IPS-20b (cell line): ENCODE results near the gene CDH4.

Experiments
- H3K27ac ChIP-seq: one replicate; pipeline ENCODE4 v1.5.1; 2013; ENCODE audit warnings: low read length
- H3K27me3 ChIP-seq: 2 replicates; pipeline ENCODE4 v1.6.1; 2013; ENCODE audit warnings: mild to moderate bottlenecking, low read length, inconsistent platforms; ENCODE audit not compliant: insufficient read depth
- H3K36me3 ChIP-seq: 2 replicates; pipeline ENCODE4 v1.6.1; 2013; ENCODE audit warnings: low read depth, mild to moderate bottlenecking, inconsistent platforms, low read length, moderate library complexity; ENCODE audit not compliant: insufficient read depth
- H3K4me1 ChIP-seq: 2 replicates; pipeline ENCODE4 v1.6.1; 2013; ENCODE audit warnings: mild to moderate bottlenecking, control low read depth, inconsistent platforms, low read length, moderate library complexity; ENCODE audit not compliant: insufficient read depth
- H3K4me3 ChIP-seq: 2 replicates; pipeline ENCODE4 v1.5.1; 2013; ENCODE audit warnings: mild to moderate bottlenecking, low read length, inconsistent platforms
- H3K9ac ChIP-seq: 2 replicates; pipeline ENCODE4 v1.6.1; 2013; ENCODE audit warnings: low read depth, mild to moderate bottlenecking, inconsistent platforms, low read length, moderate library complexity
- H3K9me3 ChIP-seq: 2 replicates; pipeline ENCODE4 v1.6.1; 2013; ENCODE audit warnings: mild to moderate bottlenecking, low read depth, low read length, inconsistent platforms; ENCODE audit not compliant: insufficient read depth

Gene CDH4

GRCh38 chr20:61881416-61881815 lies 629.4 kb downstream of the CDH4 start:
- H3K9ac ChIP-seq: no peak overlapping the region
- H3K36me3 ChIP-seq: no peaks in the 10 kb centered on the region
- no peaks in the 10 kb centered on the region for H3K4me1 ChIP-seq
- H3K4me3 ChIP-seq: no peak overlapping the region
- H3K27ac ChIP-seq: no peak overlapping the region
- peaks cover 5% of the 10 kb centered on the region; the same call in 1 of the 2 replicates for H3K27me3 ChIP-seq
- H3K9me3 ChIP-seq: no peaks in the 10 kb centered on the region

- no peak overlapping the region for H3K27ac ChIP-seq
- no peak overlapping the region for H3K9ac ChIP-seq
- no peaks in the 10 kb centered on the region for H3K9me3 ChIP-seq
- peaks cover 5% of the 10 kb centered on the region; the same call in 1 of the 2 replicates for H3K27me3 ChIP-seq
- no peaks in the 10 kb centered on the region for H3K36me3 ChIP-seq
- H3K4me3 ChIP-seq: no peak overlapping the region
- H3K4me1 ChIP-seq: no peaks in the 10 kb centered on the region
Observed at GRCh38 chr20:61881861-61882260, 629.8 kb downstream of the CDH4 start.

GRCh38 chr20:61882716-61883615 lies 630.9 kb downstream of the CDH4 start:
- Histone ChIP-seq H3K27ac (no peak overlapping the region), H3K4me1 (no peaks in the 10 kb centered on the region), H3K27me3 (peaks cover 5% of the 10 kb centered on the region; the same call in 1 of the 2 replicates), H3K36me3 (no peaks in the 10 kb centered on the region), H3K9ac (no peak overlapping the region), H3K4me3 (no peak overlapping the region), H3K9me3 (no peaks in the 10 kb centered on the region)

- Histone ChIP-seq H3K4me3 (no peak overlapping the region), H3K27me3 (peaks cover 8% of the 10 kb centered on the region; the same call in 1 of the 2 replicates), H3K4me1 (no peaks in the 10 kb centered on the region), H3K36me3 (no peaks in the 10 kb centered on the region), H3K9ac (no peak overlapping the region), H3K9me3 (no peaks in the 10 kb centered on the region), H3K27ac (no peak overlapping the region)
Observed at GRCh38 chr20:61883857-61884393, 631.9 kb downstream of the CDH4 start.

GRCh38 chr20:61884571-61885389 lies 632.7 kb downstream of the CDH4 start:
- H3K36me3 ChIP-seq: no peaks in the 10 kb centered on the region
- no peak overlapping the region for H3K27ac ChIP-seq
- no peak overlapping the region for H3K4me3 ChIP-seq
- no peaks in the 10 kb centered on the region; the same call in 1 of the 2 replicates for H3K9me3 ChIP-seq
- H3K27me3 ChIP-seq: peaks cover 8% of the 10 kb centered on the region; the same call in 1 of the 2 replicates
- no peaks in the 10 kb centered on the region for H3K4me1 ChIP-seq
- no peak overlapping the region for H3K9ac ChIP-seq

- Histone ChIP-seq H3K9me3 (peaks cover 4% of the 10 kb centered on the region; the same call in 1 of the 2 replicates), H3K36me3 (no peaks in the 10 kb centered on the region), H3K9ac (no peak overlapping the region), H3K4me3 (no peak overlapping the region), H3K4me1 (no peaks in the 10 kb centered on the region), H3K27me3 (peaks cover 8% of the 10 kb centered on the region; the same call in 1 of the 2 replicates), H3K27ac (no peak overlapping the region)
Observed at GRCh38 chr20:61885759-61886715, 634.0 kb downstream of the CDH4 start.

GRCh38 chr20:61886721-61887595 lies 634.9 kb downstream of the CDH4 start:
- Histone ChIP-seq H3K36me3 (no peaks in the 10 kb centered on the region), H3K27ac (no peak overlapping the region), H3K27me3 (peaks cover 8% of the 10 kb centered on the region; the same call in 1 of the 2 replicates), H3K4me3 (no peak overlapping the region), H3K9me3 (peaks cover 4% of the 10 kb centered on the region; the same call in 1 of the 2 replicates), H3K9ac (no peak overlapping the region), H3K4me1 (no peaks in the 10 kb centered on the region)

GRCh38 chr20:61887596-61888093 lies 635.6 kb downstream of the CDH4 start:
- Histone ChIP-seq H3K4me3 (no peak overlapping the region), H3K9ac (no peak overlapping the region), H3K27me3 (peaks cover 12% of the 10 kb centered on the region; the same call in 1 of the 2 replicates), H3K36me3 (no peaks in the 10 kb centered on the region), H3K4me1 (no peaks in the 10 kb centered on the region), H3K27ac (no peak overlapping the region), H3K9me3 (peaks cover 4% of the 10 kb centered on the region; the same call in 1 of the 2 replicates)

GRCh38 chr20:61888101-61888865 lies 636.2 kb downstream of the CDH4 start:
- peaks cover 4% of the 10 kb centered on the region; the same call in 1 of the 2 replicates for H3K9me3 ChIP-seq
- H3K4me3 ChIP-seq: no peak overlapping the region
- H3K27me3 ChIP-seq: peaks cover 12% of the 10 kb centered on the region; the same call in 1 of the 2 replicates
- no peaks in the 10 kb centered on the region for H3K36me3 ChIP-seq
- no peak overlapping the region for H3K9ac ChIP-seq
- no peak overlapping the region for H3K27ac ChIP-seq
- no peaks in the 10 kb centered on the region for H3K4me1 ChIP-seq
